ENCODE measurements around the gene IL21R.
"Not testable (repeated sequence)": the region's sequence is repeated elsewhere in the genome, so short reads cannot be mapped to it uniquely, and the experiment has no call there.

The IL21R gene

GRCh38 chr16:27447301-27447700 lies 45.3 kb downstream of the IL21R start:
- DNase-seq: no peak

- DNase-seq: no peak
These were observed 46.8 kb downstream of the IL21R start for GRCh38 chr16:27448532-27449433.

GRCh38 chr16:27449434-27450195 lies 47.6 kb downstream of the IL21R start:
- DNase-seq: no peak

GRCh38 chr16:27450196-27450549 lies 48.2 kb downstream of the IL21R start:
- DNase-seq: no peak

- DNase-seq: no peak
These were observed 50.9 kb downstream of the IL21R start for GRCh38 chr16:27452569-27453493.

- no peak for DNase-seq
These were observed 51.5 kb downstream of the IL21R start for GRCh38 chr16:27453494-27453825.

GRCh38 chr16:27455700-27456099 lies 53.7 kb downstream of the IL21R start:
- no peak for DNase-seq

GRCh38 chr16:27457605-27457900 lies 55.6 kb downstream of the IL21R start:
- not testable (repeated sequence) for DNase-seq

GRCh38 chr16:27458258-27458657 lies 56.3 kb downstream of the IL21R start:
- no peak for DNase-seq

GRCh38 chr16:27458987-27459688 lies 57.2 kb downstream of the IL21R start:
- no peak for DNase-seq

- DNase-seq: no peak
These were observed 58.2 kb downstream of the IL21R start for GRCh38 chr16:27460213-27460612.

GRCh38 chr16:27460663-27461482 lies 58.9 kb downstream of the IL21R start:
- DNase-seq: no peak

- peak; percentile 78 for DNase-seq
These were observed 59.7 kb downstream of the IL21R start for GRCh38 chr16:27461483-27462171.

- DNase-seq: no peak
These were observed 60.3 kb downstream of the IL21R start for GRCh38 chr16:27462200-27462845.

GRCh38 chr16:27462846-27463682 lies 61.1 kb downstream of the IL21R start:
- DNase-seq: no peak

- no peak for DNase-seq
These were observed 62.0 kb downstream of the IL21R start for GRCh38 chr16:27463741-27464591.

GRCh38 chr16:27464626-27465482 lies 62.9 kb downstream of the IL21R start:
- DNase-seq: no peak

GRCh38 chr16:27465483-27465879 lies 63.5 kb downstream of the IL21R start:
- no peak for DNase-seq
